H9 (cell line): ENCODE results near the gene NOTCH1. TPM values are rescaled to one million over a fixed set of nuclear protein-coding genes. Genes with fewer than 3 reads are reported as not detected.

Experiments used
- DNase-seq: peaks from one replicate; pipeline ENCODE4 v3.0.0-alpha.2; 2017
- H2AFZ ChIP-seq: one replicate; pipeline ENCODE4 v1.6.1; 2013; ENCODE audit warnings: mild to moderate bottlenecking, low read length, control low read depth, moderate library complexity
- H2AK5ac ChIP-seq: 2 replicates; pipeline ENCODE4 v1.6.1; 2013; ENCODE audit warnings: low read length, control low read depth, mixed read lengths; ENCODE audit not compliant: insufficient read length
- H2BK120ac ChIP-seq: one replicate; pipeline ENCODE4 v1.6.1; 2013; ENCODE audit warnings: low read depth, mild to moderate bottlenecking, low read length, control low read depth, inconsistent platforms; ENCODE audit not compliant: poor library complexity, severe bottlenecking
- H2BK12ac ChIP-seq: 2 replicates; pipeline ENCODE4 v1.6.1; 2013; ENCODE audit warnings: low read length, control low read depth, mixed read lengths, low read depth; ENCODE audit not compliant: insufficient read length
- H2BK15ac ChIP-seq: 2 replicates; pipeline ENCODE4 v1.6.1; 2013; ENCODE audit warnings: low read depth, low read length, control low read depth
- H2BK20ac ChIP-seq: one replicate; pipeline ENCODE4 v1.6.1; 2013; ENCODE audit warnings: low read depth, mild to moderate bottlenecking, low read length, control low read depth, inconsistent platforms; ENCODE audit not compliant: poor library complexity, severe bottlenecking
- H2BK5ac ChIP-seq: 2 replicates; pipeline ENCODE4 v1.6.1; 2013; ENCODE audit warnings: low read length, control low read depth, mixed read lengths; ENCODE audit not compliant: insufficient read length
- H3K14ac ChIP-seq: 2 replicates; pipeline ENCODE4 v1.6.1; 2013; ENCODE audit warnings: low read length, control low read depth; ENCODE audit not compliant: insufficient read depth
- H3K18ac ChIP-seq: 2 replicates; pipeline ENCODE4 v1.6.1; 2013; ENCODE audit warnings: low read depth, mild to moderate bottlenecking, mixed read lengths, low read length, control low read depth; ENCODE audit not compliant: insufficient read length
- H3K23ac ChIP-seq: 2 replicates; pipeline ENCODE4 v1.6.1; 2013; ENCODE audit warnings: low read length, control low read depth, mixed read lengths, low read depth; ENCODE audit not compliant: insufficient read length
- H3K23me2 ChIP-seq: 2 replicates; pipeline ENCODE4 v1.6.1; 2013; ENCODE audit warnings: low read depth, mild to moderate bottlenecking, mixed read lengths, low read length, control low read depth; ENCODE audit not compliant: insufficient read length, poor library complexity, severe bottlenecking
- H3K27ac ChIP-seq: 2 replicates; pipeline ENCODE4 v1.5.1; 2013; ENCODE audit warnings: low read length, control low read depth, mixed read lengths, low read depth; ENCODE audit not compliant: insufficient read length
- H3K27me3 ChIP-seq: 2 replicates; pipeline ENCODE4 v1.6.1; 2013; ENCODE audit warnings: low read length, control low read depth, inconsistent platforms; ENCODE audit not compliant: insufficient read depth
- H3K4ac ChIP-seq: 2 replicates; pipeline ENCODE4 v1.6.1; 2013; ENCODE audit warnings: low read depth, mild to moderate bottlenecking, control low read depth, inconsistent platforms, low read length, moderate library complexity
- H3K4me1 ChIP-seq: 2 replicates; pipeline ENCODE4 v1.6.1; 2013; ENCODE audit warnings: low read length, control low read depth, inconsistent platforms; ENCODE audit not compliant: insufficient read depth
- H3K4me2 ChIP-seq: 2 replicates; pipeline ENCODE4 v1.6.1; 2013; ENCODE audit warnings: low read length, control low read depth, mixed read lengths; ENCODE audit not compliant: insufficient read length, insufficient read depth
- H3K56ac ChIP-seq: 2 replicates; pipeline ENCODE4 v1.6.1; 2013; ENCODE audit warnings: low read depth, mild to moderate bottlenecking, mixed read lengths, low read length, control low read depth; ENCODE audit not compliant: insufficient read length
- H3K79me1 ChIP-seq: 2 replicates; pipeline ENCODE4 v1.6.1; 2013; ENCODE audit warnings: low read depth, mild to moderate bottlenecking, moderate library complexity, low read length, control low read depth, inconsistent platforms; ENCODE audit not compliant: insufficient read depth, poor library complexity, severe bottlenecking
- H3K79me2 ChIP-seq: 2 replicates; pipeline ENCODE4 v1.6.1; 2013; ENCODE audit warnings: low read length, control low read depth, inconsistent platforms; ENCODE audit not compliant: insufficient read depth
- H3K9ac ChIP-seq: 2 replicates; pipeline ENCODE4 v1.6.1; 2013; ENCODE audit warnings: low read length, control low read depth, mixed read lengths; ENCODE audit not compliant: insufficient read length; ENCODE audit errors: extremely low read depth
- H3K9me3 ChIP-seq: one replicate; pipeline ENCODE4 v1.6.1; 2013; ENCODE audit warnings: low read depth, low read length, inconsistent platforms; ENCODE audit not compliant: control insufficient read depth
- H3T11ph ChIP-seq: one replicate; pipeline ENCODE4 v1.6.1; 2013; ENCODE audit warnings: mild to moderate bottlenecking, low read length, control low read depth, inconsistent platforms
- H4K20me1 ChIP-seq: one replicate; pipeline ENCODE4 v1.6.1; 2013; ENCODE audit not compliant: control insufficient read depth, insufficient read length, insufficient read depth
- H4K5ac ChIP-seq: 2 replicates; pipeline ENCODE4 v1.6.1; 2013; ENCODE audit warnings: low read depth, mild to moderate bottlenecking, mixed read lengths, low read length, control low read depth; ENCODE audit not compliant: insufficient read length
- H4K8ac ChIP-seq: replicated peaks from 2 replicates; pipeline ENCODE4 v1.6.1; 2013; ENCODE audit warnings: low read length, control low read depth, mixed read lengths, low read depth; ENCODE audit not compliant: insufficient read length
- H4K91ac ChIP-seq: 2 replicates; pipeline ENCODE4 v1.6.1; 2013; ENCODE audit warnings: low read depth, mild to moderate bottlenecking, moderate library complexity, mixed read lengths, low read length, control low read depth; ENCODE audit not compliant: insufficient read length
- H3K27ac Mint-ChIP-seq, 3 experiments: 2 replicates in 2 of 3; 3 replicates in 1 of 3; pipeline ENCODE4 v1.8.0; 2020 to 2021; ENCODE audit warnings: mixed read lengths in 3 of 3, mild to moderate bottlenecking in 1 of 3, moderate library complexity in 1 of 3
- H3K27me3 Mint-ChIP-seq: 2 replicates; pipeline ENCODE4 v1.8.0; 2021; ENCODE audit warnings: low read depth, mild to moderate bottlenecking, moderate library complexity, mixed read lengths
- H3K36me3 Mint-ChIP-seq, 3 experiments: 2 replicates in 2 of 3; 3 replicates in 1 of 3; pipeline ENCODE4 v1.8.0; 2020 to 2021; ENCODE audit warnings: low read depth in 3 of 3, mixed read lengths in 3 of 3; ENCODE audit not compliant: insufficient read depth in 1 of 3
- H3K4me1 Mint-ChIP-seq, 2 experiments: 2 replicates each; pipeline ENCODE4 v1.8.0; 2020; ENCODE audit warnings: mixed read lengths in 2 of 2
- H3K4me3 Mint-ChIP-seq, 2 experiments: 2 replicates in 1 of 2; 3 replicates in 1 of 2; pipeline ENCODE4 v1.8.0; 2020 to 2021; ENCODE audit warnings: mild to moderate bottlenecking in 2 of 2, mixed read lengths in 2 of 2, moderate library complexity in 1 of 2
- H3K9me3 Mint-ChIP-seq, 2 experiments: 2 replicates in 1 of 2; 3 replicates in 1 of 2; pipeline ENCODE4 v1.8.0; 2020; ENCODE audit warnings: mild to moderate bottlenecking in 2 of 2, mixed read lengths in 2 of 2, moderate library complexity in 1 of 2
- CTCF ChIP-seq: fragments of 200-600 bp; sonication (generic); conservative IDR thresholded peaks from 3 replicates; pipeline ENCODE4 v1.8.0; 2021; ENCODE audit warnings: antibody characterized with exemption, mild to moderate bottlenecking
- WGBS: extraction: QIAGEN DNeasy Blood & Tissue Kit; methylation state at CpG from one replicate; pipeline ENCODE4 v1.1.7; 2013; ENCODE audit warnings: missing lambda C conversion rate, low lambda C conversion rate, mixed read lengths; ENCODE audit not compliant: insufficient read length; ENCODE audit errors: extremely low coverage; 5-methylcytosine and 5-hydroxymethylcytosine counted together
- total RNA-seq: library from RNA; stranded (reverse); gene quantifications from 2 replicates; pipeline ENCODE4 v1.2.1, GENCODE V29; 2021

Gene NOTCH1
- total RNA-seq, 1 experiment from 2014 or later: 71.6 TPM

GRCh38 chr9:136459425-136459824, 86.4 kb downstream of the NOTCH1 start:
- Histone ChIP-seq H3K23ac (no peak overlapping the region), H2AFZ (no peak overlapping the region)

More at GRCh38 chr9:136459425-136459824, 86.4 kb downstream of the NOTCH1 start:
- no peak overlapping the region for H2BK5ac ChIP-seq
- peaks cover 3% of the 10 kb centered on the region for H3K23me2 ChIP-seq
- no peak for DNase-seq
- no peaks in the 10 kb centered on the region for H3K4me1 ChIP-seq
- H2BK12ac ChIP-seq: no peak overlapping the region
- no peak overlapping the region for H4K5ac ChIP-seq
- no peak overlapping the region for H2BK120ac ChIP-seq
- 0 out of 2 replicates have a peak, but pooled peaks cover 2% of the 10 kb centered on the region for H3K79me2 ChIP-seq
- Mint-ChIP-seq H3K36me3 (peaks cover 66 to 89% (median 87%) of the 10 kb centered on the region in 3 experiments; a peak in 6 of 7 replicates), H3K4me3 (no peak overlapping the region), H3K9me3 (no peaks in the 10 kb centered on the region), H3K4me1 (no peaks in the 10 kb centered on the region), H3K27ac (0 out of 7 replicates have a peak overlapping the region, but pooled peaks of 1 of the 3 experiments have one; percentile 61), H3K27me3 (no peaks in the 10 kb centered on the region)
- no peak overlapping the region for H3K27ac ChIP-seq
- no CpG with 5 or more reads among the region's 28 CpGs for WGBS
- no peaks in the 10 kb centered on the region for H3K79me1 ChIP-seq
- H3K56ac ChIP-seq: no peak overlapping the region
- no peak overlapping the region for H3T11ph ChIP-seq
- H2BK15ac ChIP-seq: no peak overlapping the region
- H2BK20ac ChIP-seq: no peak overlapping the region
- no peak overlapping the region for H4K8ac ChIP-seq
- no peaks in the 10 kb centered on the region for H3K9me3 ChIP-seq
- no peak overlapping the region for H4K91ac ChIP-seq
- H3K9ac ChIP-seq: no peak overlapping the region
- no peaks in the 10 kb centered on the region for H4K20me1 ChIP-seq
- H3K4me2 ChIP-seq: no peak overlapping the region
- no peak for TF ChIP-seq CTCF
- no peak overlapping the region for H2AK5ac ChIP-seq
- no peak overlapping the region for H3K4ac ChIP-seq
- H3K18ac ChIP-seq: no peak overlapping the region
- no peak overlapping the region for H3K14ac ChIP-seq
- H3K27me3 ChIP-seq: no peaks in the 10 kb centered on the region
